Cardiac fibroblast (primary cell): Measurements from ENCODE around the gene ICAM2.

Experiments used
- DNase-seq, 2 donors: peaks; one replicate each; pipeline versions ENCODE4 v3.0.0 to v3.0.0-alpha.2; 2010; ENCODE audit warnings: low read depth in 2 of 2
- H3K4me3 ChIP-seq, 2 donors: replicated peaks in 1 of 2; 1 replicate in 1 of 2; 2 replicates in 1 of 2; pipeline ENCODE4 v1.5.1; 2011; ENCODE audit warnings: low read depth in 2 of 2, low read length in 2 of 2, mild to moderate bottlenecking in 2 of 2, moderate library complexity in 1 of 2
- TF ChIP-seq, protein P1 (sequence below): IDR thresholded peaks from one replicate; pipeline ENCODE4 v1.5.1; 2011; ENCODE audit warnings: low read depth, mild to moderate bottlenecking, low read length, inconsistent platforms

ICAM2 gene

DNA sequence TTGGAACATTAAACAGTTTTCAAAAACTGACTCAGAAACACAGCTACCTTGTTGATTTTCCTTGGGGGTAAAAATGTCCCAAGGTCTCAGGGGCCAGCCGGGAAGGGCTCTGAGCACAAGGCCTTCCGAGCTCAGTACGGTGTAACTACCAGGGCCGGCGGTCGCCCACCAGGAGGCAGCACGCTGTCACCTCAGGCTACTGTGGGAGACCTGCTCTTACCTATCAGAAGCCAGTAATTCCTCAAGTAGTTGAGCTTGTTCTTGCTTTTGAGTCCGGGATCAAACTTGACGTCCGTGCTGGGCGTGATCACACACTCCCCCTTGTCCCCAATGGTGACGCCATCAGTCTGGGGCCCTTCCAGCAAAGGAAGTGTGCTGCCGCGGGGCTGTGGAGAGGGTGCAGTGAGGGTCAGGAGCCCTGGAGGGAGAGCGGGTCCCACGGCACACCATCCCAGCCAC lies 43.4 kb upstream of the ICAM2 start:
- peak; percentile 37 to 61 for DNase-seq
- H3K4me3 ChIP-seq, result no peak overlapping the region
- TF ChIP-seq, protein P1, sequence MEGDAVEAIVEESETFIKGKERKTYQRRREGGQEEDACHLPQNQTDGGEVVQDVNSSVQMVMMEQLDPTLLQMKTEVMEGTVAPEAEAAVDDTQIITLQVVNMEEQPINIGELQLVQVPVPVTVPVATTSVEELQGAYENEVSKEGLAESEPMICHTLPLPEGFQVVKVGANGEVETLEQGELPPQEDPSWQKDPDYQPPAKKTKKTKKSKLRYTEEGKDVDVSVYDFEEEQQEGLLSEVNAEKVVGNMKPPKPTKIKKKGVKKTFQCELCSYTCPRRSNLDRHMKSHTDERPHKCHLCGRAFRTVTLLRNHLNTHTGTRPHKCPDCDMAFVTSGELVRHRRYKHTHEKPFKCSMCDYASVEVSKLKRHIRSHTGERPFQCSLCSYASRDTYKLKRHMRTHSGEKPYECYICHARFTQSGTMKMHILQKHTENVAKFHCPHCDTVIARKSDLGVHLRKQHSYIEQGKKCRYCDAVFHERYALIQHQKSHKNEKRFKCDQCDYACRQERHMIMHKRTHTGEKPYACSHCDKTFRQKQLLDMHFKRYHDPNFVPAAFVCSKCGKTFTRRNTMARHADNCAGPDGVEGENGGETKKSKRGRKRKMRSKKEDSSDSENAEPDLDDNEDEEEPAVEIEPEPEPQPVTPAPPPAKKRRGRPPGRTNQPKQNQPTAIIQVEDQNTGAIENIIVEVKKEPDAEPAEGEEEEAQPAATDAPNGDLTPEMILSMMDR, result peak; percentile 44

DNA sequence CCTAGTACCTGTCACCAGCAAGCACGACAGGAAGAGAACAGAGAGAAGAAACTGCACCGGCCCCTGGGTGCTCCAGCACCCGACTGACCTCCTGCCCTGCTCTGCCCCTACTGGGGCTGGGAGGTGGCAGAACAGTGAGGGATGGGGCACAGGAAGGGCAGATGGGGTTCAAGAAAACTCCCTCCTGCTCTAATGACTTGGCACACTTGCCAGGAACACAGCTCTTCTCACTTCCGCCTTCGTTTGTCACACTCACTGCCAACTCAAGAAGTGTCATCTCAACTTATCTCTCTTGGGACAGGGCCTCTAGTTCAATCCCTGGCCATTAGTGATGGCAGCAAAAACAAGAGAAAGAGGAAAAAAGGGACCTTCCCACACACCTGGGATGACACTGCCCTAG lies 42.7 kb upstream of the ICAM2 start:
- TF ChIP-seq, protein P1, result no peak

DNA sequence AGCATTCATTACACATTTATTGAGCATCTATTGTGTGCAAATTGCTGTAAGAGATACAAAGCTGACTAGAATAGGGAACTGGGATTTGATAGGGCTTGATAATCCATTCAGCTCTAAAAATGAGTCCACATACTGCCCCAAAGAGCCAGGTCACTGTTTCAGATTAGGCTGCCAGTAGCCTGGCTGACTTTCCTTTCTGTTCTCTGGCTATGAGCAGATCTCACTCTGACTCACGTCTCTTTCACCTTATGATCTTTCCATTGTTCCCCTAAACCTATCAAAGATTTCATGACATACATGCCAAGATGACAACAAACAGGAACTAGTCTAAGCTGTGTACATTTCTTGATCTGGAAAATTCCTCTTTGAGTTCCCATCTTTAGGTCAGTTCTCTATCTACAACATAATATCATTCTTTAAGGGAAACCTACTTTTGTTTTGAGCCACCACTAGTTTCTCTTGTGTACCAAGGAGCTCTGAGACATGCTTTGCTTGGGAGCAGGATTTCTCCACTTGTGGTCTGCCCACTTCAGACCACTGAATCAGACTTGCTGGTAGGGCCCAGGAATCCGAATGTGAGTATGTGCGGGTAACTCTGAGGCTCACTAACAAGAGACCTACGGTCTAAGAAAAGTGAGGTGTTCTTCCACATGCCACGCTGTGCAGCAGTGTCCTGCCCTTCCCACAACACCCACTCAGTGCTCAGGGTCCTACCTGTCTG lies 40.9 kb upstream of the ICAM2 start:
- TF ChIP-seq, protein P1, result no peak
- no peak overlapping the region for H3K4me3 ChIP-seq
- peak; percentile 53 to 66 for DNase-seq

More for the DNA sequence above, 42.7 kb upstream of the ICAM2 start:
- no peak for DNase-seq
- no peak overlapping the region for H3K4me3 ChIP-seq

DNA sequence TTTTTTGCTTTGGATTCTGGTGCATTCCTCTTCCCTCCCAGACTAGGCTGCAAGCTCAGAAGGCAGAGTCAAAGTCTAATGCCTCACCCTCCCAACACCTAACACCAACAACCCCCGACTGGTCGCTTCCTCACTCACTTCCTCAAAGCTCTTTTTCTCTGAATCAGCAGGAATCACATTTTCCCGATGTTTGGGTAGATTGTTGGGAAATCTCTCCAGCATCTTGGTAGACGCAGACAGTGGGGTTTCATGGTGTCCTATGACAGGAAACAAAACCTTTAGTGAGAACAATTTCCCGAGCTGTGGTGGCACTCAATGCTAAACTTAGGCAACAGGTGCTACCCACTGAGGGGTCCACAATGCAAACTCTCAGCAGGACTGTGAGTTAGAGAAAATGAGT lies 39.9 kb upstream of the ICAM2 start:
- H3K4me3 ChIP-seq, result no peak overlapping the region
- TF ChIP-seq, protein P1, result no peak
- no peak for DNase-seq

DNA sequence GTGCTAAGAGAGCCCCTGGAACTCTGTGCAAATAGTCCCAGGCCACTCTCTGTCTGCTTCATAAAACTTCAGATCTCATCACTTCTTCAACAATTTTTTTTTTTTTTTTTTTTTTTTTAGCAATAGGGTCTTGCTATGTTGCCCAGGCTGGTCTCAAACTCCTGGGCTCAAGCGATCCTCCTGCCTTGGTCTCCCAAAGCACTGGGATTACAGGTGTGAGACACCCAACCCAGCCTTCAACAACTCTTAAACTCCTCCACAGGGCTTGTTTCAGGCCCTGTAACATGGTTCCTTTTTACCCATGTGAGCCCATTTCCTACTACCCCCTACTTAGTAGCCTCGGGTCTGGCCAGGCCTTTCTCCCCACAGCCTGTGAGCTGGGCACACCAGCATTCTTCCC lies 39.3 kb upstream of the ICAM2 start:
- no peak for DNase-seq
- TF ChIP-seq, protein P1, result no peak
- no peak overlapping the region for H3K4me3 ChIP-seq

DNA sequence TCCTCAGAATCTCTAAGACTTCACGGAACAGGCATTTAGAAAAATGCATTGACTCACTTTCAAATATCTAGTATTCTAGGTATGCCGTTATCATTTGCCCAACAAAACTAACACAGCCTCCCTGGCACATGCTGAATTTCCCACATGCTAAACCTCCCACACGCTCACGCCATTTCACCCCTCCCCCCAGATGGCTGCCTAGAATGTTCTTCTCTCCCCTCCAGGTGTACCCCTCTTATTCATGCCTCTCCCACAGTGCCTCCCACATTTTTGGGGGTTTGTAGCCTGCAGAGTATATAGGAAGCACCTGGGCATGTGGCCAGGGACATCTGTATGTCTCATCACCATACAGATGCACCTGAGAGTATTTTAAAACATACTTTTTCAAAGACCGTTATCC lies 38.2 kb upstream of the ICAM2 start:
- TF ChIP-seq, protein P1, result no peak
- DNase-seq, result peak in 1 of 2 donors; percentile 48
- no peak overlapping the region for H3K4me3 ChIP-seq
